Mucosa of rectum (tissue), 2 donors: ENCODE results near the gene MST1.

Experiments used
- H3K27ac ChIP-seq, 2 donors: one replicate each; pipeline ENCODE4 v1.7.0; 2013; ENCODE audit warnings: inconsistent platforms in 2 of 2, low read depth in 2 of 2, low read length in 2 of 2
- H3K27me3 ChIP-seq, 2 donors: one replicate each; pipeline ENCODE4 v1.7.0; 2013; ENCODE audit warnings: low read length in 2 of 2; ENCODE audit not compliant: control insufficient read depth in 2 of 2, insufficient read depth in 2 of 2
- H3K36me3 ChIP-seq, 2 donors: one replicate each; pipeline ENCODE4 v1.7.0; 2013; ENCODE audit warnings: low read length in 2 of 2; ENCODE audit not compliant: control insufficient read depth in 2 of 2, insufficient read depth in 2 of 2
- H3K4me1 ChIP-seq, 2 donors: one replicate each; pipeline ENCODE4 v1.7.0; 2013; ENCODE audit warnings: low read length in 2 of 2, mild to moderate bottlenecking in 1 of 2; ENCODE audit not compliant: control insufficient read depth in 2 of 2, insufficient read depth in 2 of 2
- H3K4me3 ChIP-seq, 2 donors: one replicate each; pipeline ENCODE4 v1.7.0; 2013; ENCODE audit warnings: low read length in 2 of 2
- H3K9ac ChIP-seq, 2 donors: one replicate each; pipeline ENCODE4 v1.7.0; 2013; ENCODE audit warnings: low read length in 2 of 2, low read depth in 1 of 2, mild to moderate bottlenecking in 1 of 2
- H3K9me3 ChIP-seq, 2 donors: one replicate each; pipeline ENCODE4 v1.7.0; 2013; ENCODE audit warnings: low read length in 2 of 2; ENCODE audit not compliant: control insufficient read depth in 2 of 2
- donor health status: healthy.
- donor health status: Normal muscosa, but diverticular disease.

The MST1 gene

GRCh38 chr3:49650637-49651036 lies 38.6 kb downstream of the MST1 start:
- no peaks in the 10 kb centered on the region for H3K9me3 ChIP-seq
- no peak overlapping the region for H3K27ac ChIP-seq
- H3K9ac ChIP-seq: no peak overlapping the region

GRCh38 chr3:49650177-49650576 lies 39.1 kb downstream of the MST1 start:
- no peak overlapping the region for H3K9ac ChIP-seq
- no peaks in the 10 kb centered on the region for H3K27me3 ChIP-seq
- H3K27ac ChIP-seq: no peak overlapping the region
- no peaks in the 10 kb centered on the region for H3K36me3 ChIP-seq
- H3K4me1 ChIP-seq: no peaks in the 10 kb centered on the region
- no peaks in the 10 kb centered on the region for H3K9me3 ChIP-seq
- no peak overlapping the region for H3K4me3 ChIP-seq

More at GRCh38 chr3:49650637-49651036, 38.6 kb downstream of the MST1 start:
- no peaks in the 10 kb centered on the region for H3K27me3 ChIP-seq
- no peak overlapping the region for H3K4me3 ChIP-seq
- H3K36me3 ChIP-seq: no peaks in the 10 kb centered on the region
- H3K4me1 ChIP-seq: no peaks in the 10 kb centered on the region

GRCh38 chr3:49649576-49649975 lies 39.7 kb downstream of the MST1 start:
- H3K9me3 ChIP-seq: no peaks in the 10 kb centered on the region
- H3K9ac ChIP-seq: no peak overlapping the region
- H3K4me3 ChIP-seq: no peak overlapping the region
- H3K27ac ChIP-seq: no peak overlapping the region
- no peaks in the 10 kb centered on the region for H3K27me3 ChIP-seq
- no peaks in the 10 kb centered on the region for H3K36me3 ChIP-seq
- H3K4me1 ChIP-seq: no peaks in the 10 kb centered on the region

- Histone ChIP-seq H3K9ac (no peak overlapping the region), H3K9me3 (no peaks in the 10 kb centered on the region), H3K4me1 (no peaks in the 10 kb centered on the region), H3K4me3 (no peak overlapping the region), H3K36me3 (no peaks in the 10 kb centered on the region), H3K27me3 (no peaks in the 10 kb centered on the region), H3K27ac (no peak overlapping the region)
Measured at GRCh38 chr3:49648354-49649019, 40.8 kb downstream of the MST1 start.

GRCh38 chr3:49647741-49648140 lies 41.5 kb downstream of the MST1 start:
- no peak overlapping the region for H3K9ac ChIP-seq
- H3K9me3 ChIP-seq: no peaks in the 10 kb centered on the region
- no peaks in the 10 kb centered on the region for H3K27me3 ChIP-seq
- no peak overlapping the region for H3K4me3 ChIP-seq
- no peaks in the 10 kb centered on the region for H3K36me3 ChIP-seq
- no peaks in the 10 kb centered on the region for H3K4me1 ChIP-seq
- no peak overlapping the region for H3K27ac ChIP-seq

GRCh38 chr3:49646236-49646635 lies 43.0 kb downstream of the MST1 start:
- no peaks in the 10 kb centered on the region for H3K36me3 ChIP-seq
- no peaks in the 10 kb centered on the region for H3K9me3 ChIP-seq
- H3K9ac ChIP-seq: no peak overlapping the region
- no peaks in the 10 kb centered on the region for H3K4me1 ChIP-seq
- no peak overlapping the region for H3K27ac ChIP-seq
- H3K4me3 ChIP-seq: no peak overlapping the region
- H3K27me3 ChIP-seq: no peaks in the 10 kb centered on the region

GRCh38 chr3:49644684-49645083 lies 44.6 kb downstream of the MST1 start:
- H3K36me3 ChIP-seq: no peaks in the 10 kb centered on the region

GRCh38 chr3:49642708-49643145 lies 46.5 kb downstream of the MST1 start:
- H3K27ac ChIP-seq: no peak overlapping the region
- no peaks in the 10 kb centered on the region for H3K4me1 ChIP-seq
- H3K9me3 ChIP-seq: no peaks in the 10 kb centered on the region
- no peaks in the 10 kb centered on the region for H3K27me3 ChIP-seq
- no peak overlapping the region for H3K4me3 ChIP-seq
- H3K9ac ChIP-seq: no peak overlapping the region
- no peaks in the 10 kb centered on the region for H3K36me3 ChIP-seq

More at GRCh38 chr3:49644684-49645083, 44.6 kb downstream of the MST1 start:
- Histone ChIP-seq H3K27ac (no peak overlapping the region), H3K4me1 (no peaks in the 10 kb centered on the region), H3K4me3 (no peak overlapping the region), H3K9ac (no peak overlapping the region), H3K27me3 (no peaks in the 10 kb centered on the region), H3K9me3 (no peaks in the 10 kb centered on the region)

- Histone ChIP-seq H3K4me3 (no peak overlapping the region), H3K27me3 (no peaks in the 10 kb centered on the region), H3K9ac (no peak overlapping the region), H3K4me1 (no peaks in the 10 kb centered on the region), H3K36me3 (no peaks in the 10 kb centered on the region), H3K27ac (no peak overlapping the region), H3K9me3 (no peaks in the 10 kb centered on the region)
Measured at GRCh38 chr3:49641921-49642707, 47.2 kb downstream of the MST1 start.

GRCh38 chr3:49641292-49641691 lies 48.0 kb downstream of the MST1 start:
- no peak overlapping the region for H3K4me3 ChIP-seq
- H3K27ac ChIP-seq: no peak overlapping the region
- no peaks in the 10 kb centered on the region for H3K4me1 ChIP-seq
- no peaks in the 10 kb centered on the region for H3K27me3 ChIP-seq
- no peak overlapping the region for H3K9ac ChIP-seq
- H3K36me3 ChIP-seq: no peaks in the 10 kb centered on the region
- no peaks in the 10 kb centered on the region for H3K9me3 ChIP-seq
